OCI-LY1 (cell line): ENCODE measurements around the gene USP2.

Source experiments
- H2AFZ ChIP-seq: fragments of 200-600 bp; sonication (generic), shearing (Covaris generic); 2 replicates; pipeline ENCODE4 v1.6.0; 2014; ENCODE audit warnings: antibody characterized with exemption, mild to moderate bottlenecking, low read length
- H3F3A ChIP-seq: fragments of 200-600 bp; sonication (generic), shearing (Covaris generic); 2 replicates; pipeline ENCODE4 v1.6.0; 2014; ENCODE audit warnings: mild to moderate bottlenecking, antibody characterized with exemption, low read length, moderate library complexity; ENCODE audit not compliant: insufficient read depth
- H3K27ac ChIP-seq: fragments of 200-600 bp; sonication (generic); 2 replicates; pipeline ENCODE4 v1.5.1; 2014; ENCODE audit warnings: low read length, mixed run types, mild to moderate bottlenecking, low read depth; ENCODE audit not compliant: poor library complexity, severe bottlenecking
- H3K27me3 ChIP-seq: fragments of 200-600 bp; sonication (generic); 2 replicates; pipeline ENCODE4 v1.6.0; 2014; ENCODE audit warnings: antibody characterized with exemption, mild to moderate bottlenecking, low read length, moderate library complexity; ENCODE audit not compliant: insufficient read depth
- H3K36me3 ChIP-seq: fragments of 200-600 bp; sonication (generic); 2 replicates; pipeline ENCODE4 v1.6.1; 2014; ENCODE audit warnings: mild to moderate bottlenecking, antibody characterized with exemption, low read length, moderate library complexity, mixed read lengths; ENCODE audit not compliant: insufficient read depth
- H3K4me1 ChIP-seq: fragments of 200-600 bp; sonication (generic); 2 replicates; pipeline ENCODE4 v1.5.1; 2014; ENCODE audit warnings: mild to moderate bottlenecking, low read length, moderate library complexity; ENCODE audit not compliant: insufficient read depth, severe bottlenecking
- H3K4me2 ChIP-seq: fragments of 200-600 bp; sonication (generic), shearing (Covaris generic); 2 replicates; pipeline ENCODE4 v1.6.1; 2014; ENCODE audit warnings: low read length
- H3K4me3 ChIP-seq: fragments of 200-600 bp; sonication (generic); 2 replicates; pipeline ENCODE4 v1.5.1; 2014; ENCODE audit warnings: low read length, low read depth, mild to moderate bottlenecking, mixed read lengths; ENCODE audit not compliant: poor library complexity, severe bottlenecking
- H3K79me2 ChIP-seq: fragments of 200-600 bp; shearing (Covaris generic); 2 replicates; pipeline ENCODE4 v1.6.1; 2016; ENCODE audit warnings: mixed run types, low read length, mixed read lengths; ENCODE audit not compliant: insufficient read depth
- H3K9ac ChIP-seq: fragments of 200-600 bp; sonication (generic), shearing (Covaris generic); 2 replicates; pipeline ENCODE4 v1.6.1; 2014; ENCODE audit warnings: mild to moderate bottlenecking, low read length, mixed read lengths
- H3K9me2 ChIP-seq: fragments of 200-600 bp; sonication (generic), shearing (Covaris generic); 2 replicates; pipeline ENCODE4 v1.6.1; 2014; ENCODE audit warnings: low read depth, mild to moderate bottlenecking, low read length, mixed read lengths
- H3K9me3 ChIP-seq: fragments of 200-600 bp; shearing (Covaris generic); 2 replicates; pipeline ENCODE4 v1.6.1; 2014; ENCODE audit warnings: low read length, mixed read lengths
- H4K20me1 ChIP-seq: fragments of 200-600 bp; sonication (generic), shearing (Covaris generic); 2 replicates; pipeline ENCODE4 v1.6.0; 2016; ENCODE audit warnings: mild to moderate bottlenecking, low read length; ENCODE audit not compliant: insufficient read depth
- EZH2 ChIP-seq: fragments of 200-600 bp; sonication (generic), shearing (Covaris generic); IDR thresholded peaks from 2 replicates; pipeline ENCODE4 v1.8.0; 2017; ENCODE audit warnings: borderline replicate concordance, mixed run types, mild to moderate bottlenecking, antibody characterized with exemption, low read length, moderate library complexity, mixed read lengths
- TF ChIP-seq, protein P1 (sequence below): fragments of 200-600 bp; sonication (generic), shearing (Covaris generic); IDR thresholded peaks from 2 replicates; pipeline ENCODE4 v1.5.1; 2017; ENCODE audit warnings: mild to moderate bottlenecking, antibody characterized with exemption, low read length, moderate library complexity, mixed read lengths

The USP2 gene

GRCh38 chr11:119337581-119338317 lies 43.7 kb downstream of the USP2 start:
- Histone ChIP-seq H3K4me2 (peak overlapping the region; percentile 36), H3K9me2 (no peaks in the 10 kb centered on the region), H3F3A (no peaks in the 10 kb centered on the region), H2AFZ (no peak overlapping the region), H3K4me3 (no peak overlapping the region), H3K27ac (no peak overlapping the region), H3K79me2 (0 out of 2 replicates have a peak, but pooled peaks cover 2% of the 10 kb centered on the region), H3K9ac (no peak overlapping the region), H3K9me3 (no peaks in the 10 kb centered on the region), H4K20me1 (no peaks in the 10 kb centered on the region), H3K36me3 (no peaks in the 10 kb centered on the region; the same call in 1 of the 2 replicates), H3K27me3 (peaks cover 4% of the 10 kb centered on the region; the same call in 1 of the 2 replicates), H3K4me1 (peaks cover 60% of the 10 kb centered on the region)
- no peak for TF ChIP-seq EZH2
- TF ChIP-seq, protein P1, sequence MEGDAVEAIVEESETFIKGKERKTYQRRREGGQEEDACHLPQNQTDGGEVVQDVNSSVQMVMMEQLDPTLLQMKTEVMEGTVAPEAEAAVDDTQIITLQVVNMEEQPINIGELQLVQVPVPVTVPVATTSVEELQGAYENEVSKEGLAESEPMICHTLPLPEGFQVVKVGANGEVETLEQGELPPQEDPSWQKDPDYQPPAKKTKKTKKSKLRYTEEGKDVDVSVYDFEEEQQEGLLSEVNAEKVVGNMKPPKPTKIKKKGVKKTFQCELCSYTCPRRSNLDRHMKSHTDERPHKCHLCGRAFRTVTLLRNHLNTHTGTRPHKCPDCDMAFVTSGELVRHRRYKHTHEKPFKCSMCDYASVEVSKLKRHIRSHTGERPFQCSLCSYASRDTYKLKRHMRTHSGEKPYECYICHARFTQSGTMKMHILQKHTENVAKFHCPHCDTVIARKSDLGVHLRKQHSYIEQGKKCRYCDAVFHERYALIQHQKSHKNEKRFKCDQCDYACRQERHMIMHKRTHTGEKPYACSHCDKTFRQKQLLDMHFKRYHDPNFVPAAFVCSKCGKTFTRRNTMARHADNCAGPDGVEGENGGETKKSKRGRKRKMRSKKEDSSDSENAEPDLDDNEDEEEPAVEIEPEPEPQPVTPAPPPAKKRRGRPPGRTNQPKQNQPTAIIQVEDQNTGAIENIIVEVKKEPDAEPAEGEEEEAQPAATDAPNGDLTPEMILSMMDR = no peak

DNA sequence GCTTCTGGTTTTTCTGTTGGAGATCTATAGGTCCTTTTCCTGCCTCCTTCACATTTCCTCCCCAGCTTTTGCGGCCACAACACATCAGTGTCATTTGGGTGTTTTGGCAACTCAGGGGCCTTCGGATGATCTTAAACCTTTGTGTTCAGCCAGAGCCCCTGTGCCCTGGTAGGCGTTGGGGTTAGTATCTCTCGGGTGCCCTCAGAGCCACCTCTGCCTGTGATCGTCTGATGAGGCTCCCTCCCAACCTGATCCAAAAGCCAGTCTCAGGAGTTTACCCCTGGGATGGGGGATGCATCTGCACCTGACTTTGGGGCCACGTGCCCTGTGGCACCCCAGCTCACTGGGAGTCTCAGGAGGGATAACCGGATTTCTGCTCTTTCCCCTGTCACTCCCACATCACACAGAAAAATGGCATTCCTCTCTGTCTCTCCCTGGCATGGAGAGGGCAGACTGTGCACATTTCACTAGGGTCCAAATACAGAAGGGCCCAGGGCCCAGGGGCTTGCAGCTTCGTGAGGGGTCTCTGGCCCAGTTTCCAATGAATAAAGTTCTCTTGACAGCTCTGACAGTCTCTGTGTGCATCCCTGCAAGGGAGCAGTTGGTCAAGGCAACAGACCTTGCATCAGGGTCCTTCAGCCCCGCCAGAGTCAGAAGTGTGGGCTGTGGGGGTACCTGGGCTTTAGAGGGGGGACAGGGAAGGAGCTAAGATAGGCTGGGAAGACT lies 44.6 kb downstream of the USP2 start:
- no peak overlapping the region for H3K4me3 ChIP-seq
- H2AFZ ChIP-seq = no peak overlapping the region
- TF ChIP-seq, protein P1 = no peak
- TF ChIP-seq EZH2 = no peak
- H3K27ac ChIP-seq = no peak overlapping the region
- H3K4me1 ChIP-seq = peaks cover 60% of the 10 kb centered on the region
- no peaks in the 10 kb centered on the region for H3K9me3 ChIP-seq
- H3K9ac ChIP-seq = no peak overlapping the region; the same call in 1 of the 2 replicates
- H3K36me3 ChIP-seq = no peaks in the 10 kb centered on the region; the same call in 1 of the 2 replicates
- H3K4me2 ChIP-seq = peak overlapping the region; percentile 36
- H3K27me3 ChIP-seq = 0 out of 2 replicates have a peak, but pooled peaks cover 4% of the 10 kb centered on the region
- no peaks in the 10 kb centered on the region for H3F3A ChIP-seq
- H3K79me2 ChIP-seq = 0 out of 2 replicates have a peak, but pooled peaks cover 2% of the 10 kb centered on the region
- no peaks in the 10 kb centered on the region for H4K20me1 ChIP-seq
- H3K9me2 ChIP-seq = no peaks in the 10 kb centered on the region

- no peaks in the 10 kb centered on the region for H3K9me3 ChIP-seq
- H3K4me1 ChIP-seq = peaks cover 60% of the 10 kb centered on the region
- peak overlapping the region; percentile 93 for H3K4me2 ChIP-seq
- no peak for TF ChIP-seq EZH2
- TF ChIP-seq, protein P1 = no peak
- no peak overlapping the region for H3K27ac ChIP-seq
- no peaks in the 10 kb centered on the region for H4K20me1 ChIP-seq
- peak overlapping the region; percentile 95 for H3K4me3 ChIP-seq
- no peaks in the 10 kb centered on the region for H3K9me2 ChIP-seq
- 0 out of 2 replicates have a peak, but pooled peaks cover 4% of the 10 kb centered on the region for H3K27me3 ChIP-seq
- 0 out of 2 replicates have a peak, but pooled peaks cover 2% of the 10 kb centered on the region for H3K79me2 ChIP-seq
- H2AFZ ChIP-seq = no peak overlapping the region
- no peak overlapping the region; the same call in 1 of the 2 replicates for H3K9ac ChIP-seq
- no peaks in the 10 kb centered on the region for H3F3A ChIP-seq
- no peaks in the 10 kb centered on the region; the same call in 1 of the 2 replicates for H3K36me3 ChIP-seq
These were observed 45.6 kb downstream of the USP2 start for GRCh38 chr11:119335655-119336543.
